GM12878 (cell line): Measurements from ENCODE around the gene IGFBP2.

Source experiments
- CBX5 ChIP-seq: sonication (generic); IDR thresholded peaks from 2 replicates; pipeline ENCODE4 v1.6.1; 2016; ENCODE audit warnings: low read depth, moderate library complexity, mild to moderate bottlenecking, inconsistent platforms
- CTCF ChIP-seq, 3 experiments: IDR thresholded peaks in 2 of 3; conservative IDR thresholded peaks in 1 of 3; 2 replicates each; pipeline ENCODE4 v1.5.1; 2011; ENCODE audit warnings: low read depth in 3 of 3, low read length in 3 of 3, mild to moderate bottlenecking in 3 of 3, control low read depth in 2 of 3, moderate library complexity in 2 of 3, inconsistent platforms in 1 of 3, mixed read lengths in 1 of 3; ENCODE audit not compliant: control insufficient read depth in 2 of 3, insufficient read depth in 1 of 3; ENCODE audit errors: extremely low read depth in 1 of 3
- JUND ChIP-seq: IDR thresholded peaks from 2 replicates; pipeline ENCODE4 v1.6.1; 2012; ENCODE audit warnings: low read depth, mild to moderate bottlenecking, low read length, improper control_type of control experiment, moderate library complexity

DNA sequence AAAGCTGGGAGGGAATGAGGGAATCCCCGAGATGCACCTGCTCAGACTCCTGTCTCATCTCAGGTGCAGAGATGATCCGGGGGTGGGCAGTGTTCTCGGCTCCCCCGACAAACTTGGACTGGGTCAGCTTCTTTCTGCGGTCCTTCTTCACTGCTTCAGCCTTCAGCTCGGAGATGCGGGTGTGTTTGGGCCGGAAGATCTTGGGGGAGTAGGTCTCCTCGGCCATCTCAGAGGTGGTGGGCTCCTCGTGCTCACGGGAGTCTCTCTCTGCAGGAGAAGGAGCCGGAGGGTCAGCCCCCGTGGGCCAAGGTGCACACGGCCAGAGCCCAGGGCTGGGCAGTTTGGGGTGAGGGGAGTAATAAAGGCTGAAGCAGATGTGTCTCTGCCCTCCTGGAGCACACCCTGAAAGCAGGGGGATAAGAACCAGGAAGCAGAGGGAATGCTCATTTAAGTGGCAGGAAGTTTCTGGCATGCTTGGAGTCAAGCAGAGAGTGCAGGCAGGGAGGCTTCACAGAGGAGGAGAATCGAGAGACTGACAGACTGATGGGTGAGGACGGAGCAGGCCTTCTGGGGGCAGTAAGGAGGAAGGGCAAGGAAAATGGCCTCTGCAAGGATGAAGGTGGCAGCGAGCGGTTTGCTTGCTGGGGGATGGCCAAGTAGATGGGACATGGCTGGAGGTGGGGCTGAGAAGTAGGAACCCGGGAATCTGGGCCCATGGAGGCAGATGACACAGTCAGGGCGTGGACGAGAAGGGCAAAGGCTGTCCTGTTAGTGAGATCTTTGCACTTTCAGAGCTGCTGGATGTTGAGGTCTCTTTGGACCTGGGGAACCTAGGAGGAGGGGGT is 45.8 kb downstream of the IGFBP2 start:
- no peak for TF ChIP-seq CTCF (IDR thresholded peaks at IDR 0.05 in 2 of 3, conservative IDR thresholded peaks at IDR 0.05 in 1 of 3; ENCODE audit: control insufficient read depth in 2 of 3, extremely low read depth in 1 of 3, insufficient read depth in 1 of 3, low read depth in 3 of 3, low read length in 3 of 3)
- TF ChIP-seq CBX5, result no peak
- TF ChIP-seq JUND, result no peak
